ENCODE results near the gene TOR1AIP1.
"Not testable (repeated sequence)": the region's sequence is repeated elsewhere in the genome, so short reads cannot be mapped to it uniquely, and the experiment has no call there.

Gene TOR1AIP1

DNA sequence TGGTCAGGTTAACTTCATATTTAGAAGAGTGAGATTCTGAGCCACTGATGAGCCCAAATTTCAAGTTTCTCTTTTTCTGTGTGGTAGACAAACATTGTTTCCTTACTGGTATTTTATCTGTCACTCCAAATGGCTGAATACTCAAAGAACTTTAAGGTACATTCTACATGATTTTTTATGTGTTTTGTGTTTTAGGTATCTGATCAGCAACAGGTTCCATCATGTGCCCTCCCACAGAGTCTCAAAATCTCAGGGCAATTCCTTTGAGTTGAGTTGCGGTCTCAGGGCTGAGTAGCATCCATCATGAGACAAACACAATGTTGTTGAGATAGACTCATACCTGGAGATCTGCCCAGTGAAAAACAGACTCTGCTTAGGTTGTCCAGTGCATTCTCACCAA is 57.9 kb downstream of the TOR1AIP1 start:
- no peak for DNase-seq

DNA sequence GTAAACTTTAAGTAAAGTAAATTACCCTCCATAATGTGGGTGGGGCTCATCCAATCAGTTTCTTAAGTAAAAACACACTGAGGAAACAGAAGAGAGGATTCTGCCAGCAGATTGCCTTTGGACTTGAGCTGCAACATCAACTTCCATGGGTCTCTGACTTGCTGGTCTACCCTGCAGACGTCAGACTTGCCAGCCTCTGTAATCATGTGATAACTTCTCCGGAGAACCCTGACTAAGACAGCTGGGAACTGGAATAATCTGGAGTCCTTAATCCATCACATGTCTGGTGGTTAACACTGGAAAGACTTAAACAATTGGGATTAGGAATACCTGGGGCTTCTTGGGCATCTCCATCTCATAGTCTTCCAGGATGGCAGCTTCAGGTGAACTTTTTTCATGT is 59.4 kb downstream of the TOR1AIP1 start:
- no peak for DNase-seq

DNA sequence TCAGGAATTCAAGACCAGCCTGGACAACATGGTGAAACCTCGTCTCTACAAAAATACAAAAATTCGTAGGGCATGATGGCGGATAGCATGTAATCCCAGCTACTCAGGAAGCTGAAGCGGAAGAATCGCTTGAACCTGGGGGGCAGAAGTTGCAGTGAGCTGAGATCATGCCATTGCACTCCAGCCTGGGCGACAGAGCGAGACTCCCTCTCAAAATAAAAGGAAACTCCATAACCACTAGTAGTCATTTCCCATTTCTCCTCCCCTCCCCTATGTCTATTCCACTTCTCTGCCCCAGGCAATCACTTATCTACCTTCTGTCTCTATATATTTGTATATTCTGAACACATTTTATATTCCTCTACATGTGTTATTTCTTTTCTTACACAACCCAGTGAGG is 68.6 kb downstream of the TOR1AIP1 start:
- no peak for DNase-seq

DNA sequence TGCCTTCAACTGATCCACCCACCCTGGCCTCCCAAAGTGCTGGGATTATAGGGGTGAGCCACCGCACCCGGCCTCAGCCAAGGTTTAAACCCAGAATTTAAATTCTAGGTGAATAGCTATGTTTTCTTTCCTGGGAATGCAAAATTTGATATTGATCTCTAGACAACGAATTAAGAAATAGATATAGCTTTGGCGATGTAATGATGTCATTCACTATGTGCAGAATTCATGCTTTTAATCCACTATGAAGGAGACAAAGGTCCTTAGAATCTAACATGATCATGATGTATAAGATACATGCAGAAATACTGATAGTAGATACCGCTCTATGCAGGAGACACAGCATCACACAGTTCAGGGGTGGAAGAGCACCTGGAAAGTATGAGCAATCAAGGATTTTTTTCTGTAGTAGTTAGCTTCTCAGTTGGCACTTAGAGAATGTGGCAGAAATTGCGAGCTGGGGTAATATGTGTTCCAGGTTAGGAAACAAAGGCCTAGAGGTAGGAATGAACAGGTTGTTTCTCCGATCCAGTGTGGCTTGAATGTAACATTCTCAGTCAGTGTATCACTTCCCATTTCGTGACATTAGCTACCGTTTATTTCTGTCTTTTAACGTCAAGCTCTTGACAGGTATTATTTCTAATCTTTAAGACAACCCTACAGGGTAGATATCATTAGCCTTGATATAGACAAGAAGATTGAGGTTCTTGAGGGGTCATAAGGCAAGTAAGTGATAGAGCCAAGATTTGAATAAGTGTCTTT is 69.5 kb downstream of the TOR1AIP1 start:
- DNase-seq = no peak

DNA sequence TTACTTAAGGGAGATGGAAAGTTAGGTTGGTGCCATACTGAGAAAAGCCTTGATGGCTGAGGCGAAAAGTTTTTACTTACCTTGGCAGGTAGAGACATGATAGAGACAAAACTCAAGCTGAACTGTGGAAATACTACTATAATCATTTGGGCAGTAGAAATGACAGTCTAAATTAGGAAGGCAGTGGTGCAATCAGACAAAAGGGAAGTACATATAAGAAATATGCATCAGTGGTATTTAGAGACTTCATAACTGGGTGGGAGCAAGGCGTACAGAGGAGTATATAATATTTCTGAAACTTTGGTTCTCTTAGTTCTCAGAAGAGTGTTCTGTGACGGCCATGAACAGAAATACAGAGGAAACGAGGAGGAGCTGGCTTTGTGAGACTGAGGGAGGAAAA is 70.1 kb downstream of the TOR1AIP1 start:
- DNase-seq = no peak

DNA sequence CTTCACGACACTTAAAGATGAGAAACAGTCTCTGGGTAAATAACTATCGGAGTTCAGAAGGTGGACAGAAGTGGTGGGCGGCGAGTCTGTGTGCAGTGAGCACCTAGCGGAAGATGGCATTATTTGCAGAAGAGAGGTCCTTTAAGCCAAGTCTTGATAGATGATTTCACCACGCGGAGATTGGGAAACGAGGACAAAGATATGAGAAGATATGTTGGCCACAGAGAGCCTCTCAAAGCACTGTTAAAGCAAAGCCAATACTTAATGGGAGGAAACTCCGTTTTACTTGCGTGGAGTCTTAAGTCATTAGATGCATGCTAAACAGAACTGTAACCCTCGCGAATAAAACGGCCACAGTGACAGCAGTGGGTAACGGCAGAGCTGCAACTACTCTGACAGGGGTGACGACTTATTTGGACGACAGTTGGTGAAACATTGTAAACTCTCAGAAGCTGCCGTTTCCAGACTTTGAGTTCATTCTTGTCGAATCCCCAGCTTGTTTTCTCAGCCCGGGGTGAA is 71.9 kb downstream of the TOR1AIP1 start:
- no peak for DNase-seq

DNA sequence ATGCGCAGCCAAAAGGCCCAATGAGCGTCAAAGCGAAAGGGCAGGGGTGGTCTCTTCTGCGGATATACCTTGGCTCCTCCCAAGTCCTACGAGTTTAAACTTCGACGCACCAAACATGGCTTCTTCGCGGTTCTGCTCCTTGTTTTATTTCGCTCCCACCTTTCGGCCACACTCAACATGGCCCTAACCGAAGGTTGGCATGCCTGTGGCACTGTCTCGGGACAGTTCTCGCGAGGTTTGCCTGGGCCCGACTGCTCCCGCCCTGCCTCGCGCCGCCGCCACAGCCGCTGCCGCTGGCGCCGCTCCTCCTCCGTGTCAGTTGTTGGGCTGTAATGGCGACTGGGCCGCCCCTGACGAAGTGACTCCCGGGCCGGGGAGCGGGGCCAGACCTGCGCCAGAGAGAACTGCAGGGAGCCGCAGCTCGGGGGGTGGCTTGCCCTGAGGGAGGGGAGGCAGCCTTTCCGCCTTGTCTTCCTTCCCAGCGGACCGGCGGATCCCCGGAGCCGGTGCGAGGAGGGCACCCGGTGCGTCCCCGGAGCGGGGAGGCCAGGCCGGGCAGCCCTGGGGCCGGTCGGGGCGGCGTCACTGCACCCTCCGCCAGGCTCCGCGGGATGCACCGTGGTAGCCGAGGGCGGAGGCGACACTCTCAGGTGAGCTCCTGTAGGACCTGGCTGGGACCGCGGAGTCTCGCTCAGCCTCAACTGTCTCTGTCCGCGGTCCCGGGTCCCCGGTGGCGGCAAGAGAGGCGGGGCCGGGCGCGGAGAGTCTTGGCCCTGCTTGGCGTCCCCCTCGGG is 72.6 kb downstream of the TOR1AIP1 start, which contains the start of gene CEP350:
CEP350 (plus strand) TSS at position 318 of the 794 bp plus-strand sequence. CDS start 31,372 bp downstream, outside the sequence.
- peak; percentile 99 for DNase-seq

DNA sequence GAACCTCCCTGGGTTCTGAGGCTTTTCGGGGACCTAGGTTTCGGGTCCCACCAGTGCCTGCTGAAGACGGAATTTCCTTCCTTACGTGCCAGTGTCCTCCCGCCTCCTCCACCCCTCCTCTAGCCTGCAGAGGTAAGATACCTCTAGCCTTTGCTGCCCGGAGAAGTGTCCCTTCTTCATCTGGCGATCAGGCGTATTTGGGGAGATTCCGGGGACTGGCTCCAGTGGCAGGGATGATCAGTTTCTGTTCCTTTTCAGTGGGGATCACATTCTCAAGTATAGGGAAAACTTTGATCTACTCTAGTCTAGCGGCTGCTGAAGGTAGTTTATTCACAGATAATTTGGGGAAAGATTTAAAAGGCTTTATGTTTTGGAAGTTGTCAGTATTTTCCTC is 73.2 kb downstream of the TOR1AIP1 start:
- DNase-seq = no peak

DNA sequence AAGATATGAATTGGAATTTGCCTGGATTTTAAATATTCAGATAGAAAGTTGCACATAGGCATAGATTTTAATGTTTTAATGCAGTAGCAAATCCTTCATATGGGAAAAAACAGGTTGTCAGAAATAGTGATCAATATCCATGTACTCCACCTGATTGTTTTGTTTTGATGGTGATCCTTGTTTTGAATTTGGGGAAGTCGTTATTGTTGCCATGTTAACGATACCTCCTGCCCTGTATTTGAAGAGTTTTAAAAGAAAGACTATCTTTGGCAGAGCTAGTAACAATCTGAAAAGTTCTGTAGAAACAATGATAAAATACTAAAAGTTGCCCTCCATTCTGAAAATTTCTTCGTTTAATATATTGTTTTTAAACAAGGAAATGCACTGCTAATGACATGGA is 73.6 kb downstream of the TOR1AIP1 start:
- DNase-seq = no peak

DNA sequence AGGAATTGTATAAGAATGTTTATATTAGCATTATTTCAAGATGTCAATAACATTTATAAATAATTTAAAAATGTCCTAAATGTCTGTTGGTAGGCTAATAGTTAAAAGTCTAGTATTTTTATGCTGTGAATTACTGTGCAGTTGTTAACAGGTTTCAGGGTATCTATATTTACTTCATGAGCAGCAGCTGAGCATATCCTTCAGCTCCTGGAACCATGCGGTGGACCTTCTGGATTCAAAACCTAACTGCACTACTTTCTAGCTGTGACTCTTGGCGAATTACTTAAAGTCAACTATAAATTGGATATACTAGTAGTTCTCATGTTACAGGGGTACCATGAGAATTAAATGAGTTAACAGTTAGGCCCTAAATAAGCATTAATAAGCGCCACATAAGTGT is 76.3 kb downstream of the TOR1AIP1 start:
- no peak for DNase-seq

DNA sequence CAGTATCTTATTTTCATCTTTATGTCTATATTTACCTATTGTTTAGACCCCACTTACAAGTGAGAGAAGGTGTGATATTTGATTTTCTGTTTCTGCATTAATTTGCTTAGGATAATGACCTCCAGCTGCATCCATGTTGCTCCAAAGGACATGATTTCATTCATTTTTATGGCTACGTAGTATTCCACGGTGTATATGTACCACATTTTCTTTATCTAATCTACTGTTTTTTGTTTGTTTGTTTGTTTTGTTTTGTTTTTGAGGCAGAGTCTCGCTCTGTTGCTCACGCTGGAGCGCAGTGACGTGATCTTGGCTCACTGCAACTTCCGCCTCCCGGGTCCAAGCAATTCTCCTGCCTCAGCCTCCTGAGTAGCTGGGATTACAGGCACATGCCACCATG is 80.1 kb downstream of the TOR1AIP1 start:
- not testable (repeated sequence) for DNase-seq

DNA sequence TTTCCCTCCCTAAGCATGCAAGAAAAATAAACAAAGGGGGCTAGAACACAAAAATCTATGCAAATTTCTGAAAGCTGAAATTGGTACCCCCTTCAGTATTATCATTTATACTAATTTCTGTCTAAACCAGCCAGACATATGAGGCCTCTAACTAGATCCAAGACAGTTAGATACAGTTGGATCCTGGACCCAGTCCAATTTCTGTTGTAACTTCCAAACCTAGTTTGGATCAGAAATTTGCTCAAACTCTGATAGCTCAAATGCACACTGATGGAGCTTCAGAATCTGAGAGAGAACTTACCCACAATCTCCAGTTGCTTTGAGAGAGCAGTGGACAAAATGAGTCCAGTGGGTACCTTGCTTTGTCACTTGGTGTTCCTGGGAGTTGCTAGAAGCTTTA is 84.5 kb downstream of the TOR1AIP1 start:
- DNase-seq = no peak

DNA sequence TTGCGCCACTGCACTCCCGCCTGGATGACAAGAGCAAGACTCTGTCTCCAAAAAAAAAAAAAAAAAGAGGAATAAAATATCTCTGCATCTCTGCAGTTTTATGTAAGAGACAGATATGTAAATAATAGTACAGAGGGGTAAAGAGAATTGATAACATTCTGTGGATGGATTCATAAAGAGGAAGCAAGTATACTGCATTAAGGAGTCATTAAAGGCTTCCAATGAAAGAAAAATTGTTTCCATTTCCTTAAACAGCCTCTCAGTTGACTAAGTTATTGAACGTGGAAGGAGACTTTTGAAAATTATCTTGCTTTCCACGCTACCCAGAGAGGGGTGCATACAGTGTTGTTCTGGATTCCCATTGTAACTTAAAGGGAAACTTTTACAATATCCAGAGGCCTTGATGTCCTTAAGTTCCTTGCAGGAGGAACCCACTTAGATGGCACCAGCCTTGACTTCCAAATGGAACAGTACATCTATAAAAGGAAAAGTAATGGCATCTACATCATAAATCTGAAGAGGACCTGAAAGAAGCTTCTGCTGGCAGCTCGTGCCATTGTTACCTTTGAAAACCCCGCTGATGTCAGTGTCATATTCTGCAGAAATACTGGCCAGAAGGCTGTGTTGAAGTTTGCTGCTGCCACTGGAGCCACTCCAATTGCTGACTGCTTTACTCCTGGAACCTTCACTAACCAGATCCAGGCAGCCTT is 86.4 kb downstream of the TOR1AIP1 start:
- no peak for DNase-seq

DNA sequence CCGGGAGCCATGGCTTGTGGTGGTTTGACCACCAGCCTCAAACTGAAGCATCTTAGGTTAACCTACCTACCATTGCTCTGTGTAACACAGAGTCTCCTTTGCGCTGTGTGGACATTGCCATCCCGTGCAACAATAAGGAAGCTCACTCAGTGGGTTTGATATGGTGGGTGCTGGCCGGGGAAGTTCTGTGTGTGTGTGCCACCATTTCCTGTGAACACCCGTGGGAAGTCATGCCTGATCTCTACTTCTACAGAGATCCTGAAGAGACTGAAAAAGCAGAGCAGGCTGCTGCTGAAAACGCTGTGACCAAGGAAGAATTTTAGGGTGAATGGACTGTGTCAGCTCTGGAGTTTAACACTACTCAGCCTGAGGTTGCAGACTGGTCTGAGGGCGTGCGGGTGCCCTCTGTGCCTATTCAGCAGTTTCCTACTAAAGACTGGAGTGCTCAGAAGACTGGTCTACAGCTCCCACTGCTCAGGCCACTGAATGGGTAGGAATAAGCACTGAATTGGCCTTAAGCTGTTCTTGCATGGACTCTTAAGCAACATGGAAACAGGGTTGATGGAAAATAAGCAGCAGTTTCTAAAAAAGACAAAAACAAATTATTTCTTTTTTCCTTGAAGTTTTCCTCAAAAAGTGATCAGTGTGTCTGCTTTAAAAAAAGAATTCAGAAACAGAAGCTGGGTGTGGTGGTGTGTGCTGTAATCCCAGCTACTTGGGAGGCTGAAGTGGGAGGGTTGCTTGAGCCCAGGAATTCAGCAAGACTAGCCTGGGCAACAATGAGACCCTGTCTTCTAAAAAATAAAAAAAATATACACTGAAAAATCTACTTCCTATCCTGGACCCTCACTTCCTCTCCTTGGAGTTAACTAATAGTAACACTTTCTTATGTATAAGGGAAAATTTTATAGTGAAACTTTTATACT is 87.2 kb downstream of the TOR1AIP1 start:
- DNase-seq = no peak

Measured in DMS153 (cell line).